OCI-LY7 (cell line): ENCODE measurements around the gene ITGB7. TPM values are rescaled to one million over a fixed set of nuclear protein-coding genes. Genes with fewer than 3 reads are reported as not detected.

Source experiments
- BruUV-seq: library from RNA; stranded (reverse); fragments of 400-500 nt; replicated peaks from 2 replicates; lab custom pipeline; 2021; lab: Mats Ljungman, UMichigan
- CTCF ChIA-PET: fragments of 300-600 bp; sonication (Branson Sonifier 250); formaldehyde crosslinking; loops from one replicate; lab custom pipeline; 2022; ENCODE audit warnings: antibody characterized with exemption; ENCODE audit not compliant: unreplicated experiment; lab: Charles Lee
- POLR2A ChIA-PET: fragments of 300-600 bp; sonication (Branson Sonifier 250); formaldehyde crosslinking; loops from one replicate; lab custom pipeline; 2022; ENCODE audit warnings: antibody characterized with exemption; lab: Charles Lee
- DNase-seq: peaks from one replicate; pipeline ENCODE4 v3.0.0-alpha.2; 2015; ENCODE audit warnings: low spot score
- H2AFZ ChIP-seq: fragments of 200-600 bp; sonication (generic), shearing (Covaris generic); 2 replicates; pipeline ENCODE4 v1.6.1; 2014; ENCODE audit warnings: mild to moderate bottlenecking, antibody characterized with exemption, low read length, moderate library complexity
- H3K27ac ChIP-seq: fragments of 200-600 bp; sonication (generic); 2 replicates; pipeline ENCODE4 v1.5.1; 2014; ENCODE audit warnings: mixed run types, low read depth, mild to moderate bottlenecking, moderate library complexity, low read length, inconsistent platforms; ENCODE audit not compliant: poor library complexity, severe bottlenecking
- H3K36me3 ChIP-seq: fragments of 200-600 bp; sonication (generic); 2 replicates; pipeline ENCODE4 v1.6.1; 2014; ENCODE audit warnings: mild to moderate bottlenecking, antibody characterized with exemption, low read length, moderate library complexity, mixed read lengths; ENCODE audit not compliant: insufficient read depth
- H3K4me1 ChIP-seq: fragments of 200-600 bp; sonication (generic); 2 replicates; pipeline ENCODE4 v1.5.1; 2014; ENCODE audit warnings: mild to moderate bottlenecking, low read length; ENCODE audit not compliant: insufficient read depth, poor library complexity, severe bottlenecking
- H3K4me2 ChIP-seq: fragments of 200-600 bp; sonication (generic); 2 replicates; pipeline ENCODE4 v1.6.1; 2014; ENCODE audit warnings: mild to moderate bottlenecking, low read length
- H3K4me3 ChIP-seq: fragments of 200-600 bp; sonication (generic); 2 replicates; pipeline ENCODE4 v1.5.1; 2014; ENCODE audit warnings: mild to moderate bottlenecking, low read depth, low read length; ENCODE audit not compliant: poor library complexity, severe bottlenecking
- H3K79me2 ChIP-seq: fragments of 200-600 bp; sonication (generic); 2 replicates; pipeline ENCODE4 v1.6.1; 2016; ENCODE audit warnings: low read depth, mild to moderate bottlenecking, low read length, moderate library complexity, mixed read lengths; ENCODE audit not compliant: insufficient read depth
- H3K9me2 ChIP-seq: fragments of 200-600 bp; sonication (generic); 2 replicates; pipeline ENCODE4 v1.6.1; 2016; ENCODE audit warnings: mild to moderate bottlenecking, low read length, mixed read lengths; ENCODE audit not compliant: insufficient read depth
- H3K9me3 ChIP-seq: fragments of 200-600 bp; sonication (generic); 2 replicates; pipeline ENCODE4 v1.6.1; 2014; ENCODE audit warnings: mild to moderate bottlenecking, mixed run types, low read length, mixed read lengths
- H4K20me1 ChIP-seq: fragments of 200-600 bp; sonication (generic); 2 replicates; pipeline ENCODE4 v1.6.1; 2014; ENCODE audit warnings: mild to moderate bottlenecking, antibody characterized with exemption, low read length, moderate library complexity, mixed read lengths; ENCODE audit not compliant: insufficient read depth
- EZH2phosphoT487 ChIP-seq: fragments of 200-600 bp; sonication (generic); IDR thresholded peaks from 2 replicates; pipeline ENCODE4 v1.6.1; 2018; ENCODE audit warnings: low read depth, borderline replicate concordance, mild to moderate bottlenecking, mixed run types, antibody characterized with exemption, low read length, moderate library complexity, mixed read lengths
- intact Hi-C: fragments of 100-400 bp; cut with micrococcal nuclease; formaldehyde crosslinking; loops from one replicate; pipeline ENCODE4 v1.10.0; 2022; ENCODE audit not compliant: unreplicated experiment
- total RNA-seq, 2 experiments: library from RNA; depleted of rRNA in 1 of 2; stranded (reverse); fragments of >200 nt in 1 of 2; shearing (Covaris generic) in 1 of 2; gene quantifications; 2 replicates each; pipeline ENCODE4 v1.2.3, GENCODE V29; 2014 to 2022
- TF ChIP-seq, protein P1 (sequence below): fragments of 200-600 bp; sonication (generic); conservative IDR thresholded peaks from 2 replicates; pipeline ENCODE4 v1.5.1; 2014; ENCODE audit warnings: mild to moderate bottlenecking, antibody characterized with exemption, low read length, moderate library complexity, mixed read lengths

The ITGB7 gene
- total RNA-seq, 2 experiments from 2014 or later: 51.7 to 207 TPM

DNA sequence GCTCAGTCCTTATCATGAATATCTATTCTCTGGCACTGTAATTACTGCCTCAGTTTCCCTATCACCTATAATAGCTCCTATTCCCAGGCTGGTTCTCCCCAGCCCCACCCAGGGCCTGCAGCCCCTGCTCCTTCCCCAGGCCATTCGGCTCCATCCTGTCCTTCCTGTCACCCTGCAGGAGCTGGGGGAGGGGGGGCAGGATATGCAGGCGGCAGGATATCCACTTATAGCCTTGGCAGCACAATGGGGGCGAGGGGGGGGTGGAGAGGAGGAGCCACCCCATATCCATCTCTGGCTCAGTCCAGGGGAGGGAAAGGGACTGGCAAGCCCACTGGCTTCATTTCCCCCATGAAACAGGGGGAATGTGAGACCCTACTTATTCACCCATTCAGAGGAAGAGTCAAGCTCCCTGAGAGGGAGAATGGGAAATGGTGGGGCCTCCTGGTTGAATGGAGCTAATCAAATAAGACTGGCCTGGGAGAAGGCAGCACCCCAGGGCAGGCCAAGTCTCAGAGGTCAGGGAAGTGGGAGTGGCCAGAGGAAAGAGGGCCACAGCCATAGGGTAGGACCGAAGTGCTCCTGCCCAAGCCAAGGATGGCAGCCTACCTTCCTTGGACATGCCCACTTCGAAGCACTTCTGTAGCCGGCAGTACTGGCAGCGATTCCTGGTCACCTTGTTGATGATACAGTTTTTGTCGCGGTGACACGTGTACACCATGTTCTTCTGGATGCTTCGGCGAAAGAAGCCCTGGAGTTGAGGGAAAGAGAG is 7.8 kb upstream of the ITGB7 start:
- no peak for TF ChIP-seq EZH2phosphoT487
- DNase-seq: peak; percentile 46
- no peaks in the 10 kb centered on the region for H4K20me1 ChIP-seq
- POLR2A ChIA-PET: interaction anchor here (0.8 to 6.2 kb wide), 6 partner anchors 13 to 112 kb away, joined by 3 to 41 read pairs (median 3); partner anchors contain the start of gene ESPL1
- no peaks in the 10 kb centered on the region for H3K79me2 ChIP-seq
- H3K9me2 ChIP-seq: no peaks in the 10 kb centered on the region
- H2AFZ ChIP-seq: no peak overlapping the region
- H3K27ac ChIP-seq: peak overlapping the region; percentile 27
- intact Hi-C loops: no loop called here
- peaks cover 9% of the 10 kb centered on the region; the same call in 1 of the 2 replicates for H3K36me3 ChIP-seq
- no TSS peak for BruUV-seq
- peaks cover 89% of the 10 kb centered on the region for H3K4me1 ChIP-seq
- peak overlapping the region; percentile 23 for H3K4me3 ChIP-seq
- H3K9me3 ChIP-seq: no peaks in the 10 kb centered on the region
- peak overlapping the region; percentile 96 for H3K4me2 ChIP-seq
- CTCF ChIA-PET: interaction anchor here (0.6 to 6.0 kb wide), 9 partner anchors 37 to 839 kb away, joined by 3 to 80 read pairs (median 4); partner anchors contain the start of genes AAAS, ESPL1 and PFDN5

DNA sequence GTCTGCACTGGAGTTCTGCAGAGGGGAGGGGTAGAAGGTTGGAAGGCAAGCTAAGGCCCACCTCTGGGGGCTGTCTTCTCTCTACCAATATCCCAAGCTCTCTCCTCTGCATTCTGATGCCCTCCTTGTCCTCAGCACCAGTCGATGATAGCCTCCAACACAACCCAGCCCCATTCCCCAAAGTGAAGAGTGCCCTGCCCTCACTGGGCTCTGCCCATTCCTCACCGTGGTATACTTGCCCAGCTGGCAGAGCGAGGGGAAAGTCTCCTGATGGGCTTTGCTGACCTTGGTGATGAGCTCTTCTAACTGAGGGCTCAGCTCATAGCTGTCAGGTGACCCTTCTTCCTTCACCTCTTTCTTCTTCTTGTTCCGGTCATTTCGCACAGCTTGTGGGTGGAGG is 7.2 kb upstream of the ITGB7 start:
- H3K79me2 ChIP-seq: no peaks in the 10 kb centered on the region
- CTCF ChIA-PET: interaction anchor here (0.6 to 6.0 kb wide), 9 partner anchors 31 to 840 kb away, joined by 3 to 80 read pairs (median 4); partner anchors contain the start of genes ESPL1 and PFDN5

DNA sequence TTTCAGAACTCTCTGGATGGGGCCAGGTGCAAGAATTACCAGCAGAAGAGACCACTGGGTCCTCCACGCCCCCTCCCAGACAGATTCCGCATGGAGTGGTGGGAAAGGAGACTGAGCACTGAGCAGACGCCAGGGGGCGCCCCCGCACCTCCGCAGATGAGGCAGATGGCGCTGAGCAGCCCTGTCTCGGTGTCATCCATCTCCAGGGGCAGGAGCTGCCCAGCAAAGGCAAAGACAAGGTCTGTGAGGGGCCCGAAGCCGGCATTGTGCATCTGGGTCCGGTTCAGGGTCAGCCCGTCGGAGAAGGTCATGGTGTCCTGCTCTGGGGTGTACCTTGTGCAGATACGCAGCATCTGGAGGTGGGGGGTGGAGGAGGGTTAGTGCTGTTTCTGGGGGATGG is 6.3 kb upstream of the ITGB7 start:
- Histone ChIP-seq H3K9me3 (no peaks in the 10 kb centered on the region), H3K9me2 (no peaks in the 10 kb centered on the region), H3K27ac (no peak overlapping the region), H3K4me1 (peaks cover 87% of the 10 kb centered on the region), H3K36me3 (peaks cover 9% of the 10 kb centered on the region; the same call in 1 of the 2 replicates), H2AFZ (no peak overlapping the region), H3K79me2 (no peaks in the 10 kb centered on the region), H4K20me1 (no peaks in the 10 kb centered on the region), H3K4me2 (peak overlapping the region; percentile 96; the same call in 1 of the 2 replicates), H3K4me3 (no peak overlapping the region)
- ChIA-PET CTCF (interaction anchor here (0.8 to 6.0 kb wide), 7 partner anchors 32 to 108 kb away, joined by 3 to 80 read pairs (median 5); partner anchors contain the start of genes AAAS, ESPL1 and PFDN5), POLR2A (interaction anchor here (0.7 to 6.2 kb wide), 5 partner anchors 18 to 108 kb away, joined by 3 to 41 read pairs (median 4); partner anchors contain the start of genes AAAS and ESPL1)
- peak; percentile 86 for DNase-seq
- intact Hi-C loops: loop anchor here (1.0 to 2.0 kb wide), 5 partner anchors 37 to 107 kb away; partner anchors contain the start of genes AAAS and ESPL1
- BruUV-seq: no TSS peak
- TF ChIP-seq, protein P1, sequence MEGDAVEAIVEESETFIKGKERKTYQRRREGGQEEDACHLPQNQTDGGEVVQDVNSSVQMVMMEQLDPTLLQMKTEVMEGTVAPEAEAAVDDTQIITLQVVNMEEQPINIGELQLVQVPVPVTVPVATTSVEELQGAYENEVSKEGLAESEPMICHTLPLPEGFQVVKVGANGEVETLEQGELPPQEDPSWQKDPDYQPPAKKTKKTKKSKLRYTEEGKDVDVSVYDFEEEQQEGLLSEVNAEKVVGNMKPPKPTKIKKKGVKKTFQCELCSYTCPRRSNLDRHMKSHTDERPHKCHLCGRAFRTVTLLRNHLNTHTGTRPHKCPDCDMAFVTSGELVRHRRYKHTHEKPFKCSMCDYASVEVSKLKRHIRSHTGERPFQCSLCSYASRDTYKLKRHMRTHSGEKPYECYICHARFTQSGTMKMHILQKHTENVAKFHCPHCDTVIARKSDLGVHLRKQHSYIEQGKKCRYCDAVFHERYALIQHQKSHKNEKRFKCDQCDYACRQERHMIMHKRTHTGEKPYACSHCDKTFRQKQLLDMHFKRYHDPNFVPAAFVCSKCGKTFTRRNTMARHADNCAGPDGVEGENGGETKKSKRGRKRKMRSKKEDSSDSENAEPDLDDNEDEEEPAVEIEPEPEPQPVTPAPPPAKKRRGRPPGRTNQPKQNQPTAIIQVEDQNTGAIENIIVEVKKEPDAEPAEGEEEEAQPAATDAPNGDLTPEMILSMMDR: peak; percentile 94
- no peak for TF ChIP-seq EZH2phosphoT487

More for the DNA sequence above, 7.2 kb upstream of the ITGB7 start:
- Histone ChIP-seq H4K20me1 (no peaks in the 10 kb centered on the region), H3K9me2 (no peaks in the 10 kb centered on the region), H3K27ac (peak overlapping the region; percentile 27), H2AFZ (no peak overlapping the region), H3K4me3 (no peak overlapping the region), H3K4me2 (peak overlapping the region; percentile 96), H3K36me3 (peaks cover 9% of the 10 kb centered on the region; the same call in 1 of the 2 replicates), H3K4me1 (peaks cover 87% of the 10 kb centered on the region), H3K9me3 (no peaks in the 10 kb centered on the region)
- TF ChIP-seq, protein P1: no peak
- no peak for TF ChIP-seq EZH2phosphoT487
- DNase-seq: no peak
- intact Hi-C loops: no loop called here
- POLR2A ChIA-PET: interaction anchor here (0.8 to 6.2 kb wide), 7 partner anchors 12 to 111 kb away, joined by 3 to 41 read pairs (median 3); partner anchors contain the start of genes AAAS and ESPL1
- no TSS peak for BruUV-seq
